ENCODE data around the gene TMF1.

The TMF1 gene

GRCh38 chr3:69012800-69013252, 39.3 kb downstream of the TMF1 start:
- peak in 1 of 2 experiments; percentile 17 for DNase-seq

- DNase-seq = no peak
Observed at GRCh38 chr3:69012100-69012799, 39.9 kb downstream of the TMF1 start.

- no peak for DNase-seq
Observed at GRCh38 chr3:69011096-69011730, 40.9 kb downstream of the TMF1 start.

- no peak for DNase-seq
Observed at GRCh38 chr3:69009559-69010410, 42.3 kb downstream of the TMF1 start.

GRCh38 chr3:69008980-69009379, 43.2 kb downstream of the TMF1 start:
- DNase-seq = no peak

- DNase-seq = no peak
Observed at GRCh38 chr3:69005791-69006482, 46.2 kb downstream of the TMF1 start.

- DNase-seq = no peak
Observed at GRCh38 chr3:69005071-69005790, 46.9 kb downstream of the TMF1 start.

- DNase-seq = no peak
Observed at GRCh38 chr3:69004138-69004537, 48.0 kb downstream of the TMF1 start.

GRCh38 chr3:68999605-69000004, 52.5 kb downstream of the TMF1 start:
- DNase-seq = no peak

GRCh38 chr3:68999158-68999557, 53.0 kb downstream of the TMF1 start:
- no peak for DNase-seq

GRCh38 chr3:68997887-68998286, 54.2 kb downstream of the TMF1 start:
- DNase-seq = no peak

- no peak for DNase-seq
Observed at GRCh38 chr3:68996356-68996995, 55.7 kb downstream of the TMF1 start.

- no peak for DNase-seq
Observed at GRCh38 chr3:68988740-68989139, 63.4 kb downstream of the TMF1 start.

GRCh38 chr3:68987322-68987721, 64.8 kb downstream of the TMF1 start:
- no peak for DNase-seq

GRCh38 chr3:68986496-68987208, 65.5 kb downstream of the TMF1 start:
- peak in 1 of 2 experiments; percentile 51 for DNase-seq

GRCh38 chr3:68985146-68985790, 66.9 kb downstream of the TMF1 start:
- DNase-seq = peak; percentile 67 to 84

- DNase-seq = peak; percentile 78 to 96
Observed at GRCh38 chr3:68984011-68984530, 68.1 kb downstream of the TMF1 start.

- no peak for DNase-seq
Observed at GRCh38 chr3:68977486-68978167, 74.5 kb downstream of the TMF1 start.

GRCh38 chr3:68974711-68975110, 77.4 kb downstream of the TMF1 start:
- DNase-seq = no peak

GRCh38 chr3:68973639-68974038, 78.5 kb downstream of the TMF1 start:
- no peak for DNase-seq

Measured in NCI-H524 (cell line).